Stimulated activated CD4-positive, alpha-beta T cell treated with anti-CD3 and anti-CD28 coated beads, Interleukin-2, amount 100 ng/mL, for 48 hours (primary cell): Measurements from ENCODE around the gene HECTD1.
"Not testable (repeated sequence)": the region's sequence is repeated elsewhere in the genome, so short reads cannot be mapped to it uniquely, and the experiment has no call there.

ENCODE experiments used
- DNase-seq, 2 donors: peaks; one replicate each; pipeline ENCODE4 v3.0.0-alpha.2; 2020

Gene HECTD1

DNA sequence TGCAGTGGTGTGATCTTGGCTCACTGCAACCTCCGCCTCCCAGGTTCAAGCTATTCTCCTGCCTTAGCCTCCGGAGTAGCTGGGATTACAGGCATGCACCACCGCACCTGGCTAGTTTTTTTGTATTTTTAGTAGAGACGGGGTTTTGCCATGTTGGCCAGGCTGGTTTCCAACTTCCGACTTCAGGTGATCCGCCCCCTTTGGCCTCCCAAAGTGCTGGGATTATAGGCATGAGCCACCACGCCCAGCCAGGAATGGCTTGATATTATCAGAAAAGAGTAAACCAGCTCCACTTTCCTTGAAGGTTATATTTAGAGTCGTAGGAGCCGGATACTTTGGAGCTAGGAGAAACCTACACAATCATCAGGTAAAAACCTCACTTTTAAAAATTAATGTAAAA, 121.1 kb downstream of the HECTD1 start:
- DNase-seq = not testable (repeated sequence)

DNA sequence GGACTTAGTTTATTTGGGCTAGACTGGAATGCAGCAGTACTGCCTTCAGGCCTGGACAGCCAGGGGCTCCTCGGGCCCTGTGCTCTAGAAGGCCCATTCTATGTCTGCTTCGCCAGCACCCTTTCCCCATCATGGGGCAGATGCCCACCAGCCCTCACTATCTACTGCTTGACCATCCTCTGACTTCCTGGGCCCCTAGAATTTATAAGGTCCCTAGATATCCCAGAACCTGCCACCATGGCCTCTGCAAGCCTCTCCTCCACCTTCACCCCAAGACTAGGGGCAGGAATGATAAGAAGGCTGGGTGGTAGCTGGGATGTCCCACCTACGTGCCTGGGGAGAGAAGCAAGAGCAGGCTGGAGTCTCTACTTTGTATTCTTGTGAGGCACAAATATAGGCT, 122.6 kb downstream of the HECTD1 start:
- DNase-seq = no peak

DNA sequence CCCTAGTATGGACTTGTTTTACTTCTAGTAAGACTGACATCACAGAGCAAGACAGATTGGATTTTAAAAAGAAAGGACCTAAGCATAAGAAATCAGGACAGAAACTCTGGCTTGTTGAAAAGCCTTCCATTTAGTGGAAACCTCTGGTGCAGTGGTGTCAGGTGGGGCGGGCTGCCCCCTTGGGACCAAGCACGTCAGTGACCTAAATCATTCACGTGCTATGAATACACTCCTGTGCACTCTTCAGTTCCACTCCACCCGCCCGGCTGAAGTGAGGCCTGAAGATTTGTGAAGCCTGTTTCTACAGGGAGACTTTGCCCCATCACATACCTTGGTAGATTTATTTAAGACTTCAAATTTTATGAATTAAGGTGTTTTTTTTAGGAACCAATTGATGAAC, 123.2 kb downstream of the HECTD1 start:
- DNase-seq = no peak

DNA sequence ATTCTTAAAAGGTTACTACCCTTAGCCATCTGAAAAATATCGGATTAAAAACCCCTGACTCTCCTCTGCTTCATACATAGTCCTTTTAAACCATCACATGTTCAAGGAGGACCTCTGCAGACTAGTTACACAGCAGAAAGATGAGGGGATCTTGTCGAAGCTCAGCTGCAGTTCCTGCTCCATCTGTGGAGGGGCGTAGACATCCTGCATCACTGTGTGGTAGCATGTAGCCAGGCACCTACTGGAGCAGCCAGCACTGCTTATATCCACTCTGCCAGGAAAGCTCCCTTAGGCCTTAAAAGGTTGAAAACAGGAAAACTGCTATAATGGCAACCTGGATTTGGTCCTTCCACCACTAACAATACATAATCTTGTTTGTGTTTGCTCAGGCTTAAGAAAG, 123.8 kb downstream of the HECTD1 start:
- DNase-seq = no peak

DNA sequence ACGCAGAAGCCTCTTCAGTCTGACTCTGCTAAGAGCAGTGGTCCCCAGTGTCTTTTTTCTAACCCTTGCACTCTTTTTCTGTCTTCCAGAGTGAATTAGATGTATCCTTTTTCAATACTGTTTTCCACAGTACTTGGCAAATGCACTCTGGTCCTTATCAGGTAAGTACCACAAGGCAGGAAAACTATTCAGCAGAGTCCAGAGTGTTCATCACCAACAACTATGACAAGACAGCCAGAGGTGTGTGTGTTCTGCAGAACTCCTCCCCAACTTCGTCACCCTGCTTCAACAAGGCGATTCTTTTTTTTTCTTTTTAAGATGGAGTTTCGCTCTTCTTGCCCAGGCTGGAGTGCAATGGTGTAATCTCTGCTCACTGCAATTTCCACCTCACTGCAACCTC, 127.1 kb downstream of the HECTD1 start:
- no peak for DNase-seq

DNA sequence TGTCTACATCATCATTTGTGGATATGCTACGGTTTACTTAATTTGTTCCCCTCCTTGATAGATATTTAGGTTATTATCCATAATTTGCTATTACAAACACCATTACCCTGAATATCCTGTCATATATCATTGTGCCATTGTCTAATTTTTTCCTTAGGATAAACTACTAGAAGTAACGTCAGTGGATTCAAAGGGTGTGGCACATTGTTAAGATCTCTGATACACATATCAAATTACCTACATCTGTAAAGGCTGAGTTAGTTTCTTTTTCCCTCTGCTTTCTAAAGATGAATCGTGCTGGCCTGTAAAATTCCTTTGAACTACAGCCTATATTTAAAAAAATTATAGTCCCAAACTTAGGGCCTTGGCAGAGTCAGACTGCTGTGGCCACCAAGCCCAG, 127.5 kb downstream of the HECTD1 start:
- no peak for DNase-seq

DNA sequence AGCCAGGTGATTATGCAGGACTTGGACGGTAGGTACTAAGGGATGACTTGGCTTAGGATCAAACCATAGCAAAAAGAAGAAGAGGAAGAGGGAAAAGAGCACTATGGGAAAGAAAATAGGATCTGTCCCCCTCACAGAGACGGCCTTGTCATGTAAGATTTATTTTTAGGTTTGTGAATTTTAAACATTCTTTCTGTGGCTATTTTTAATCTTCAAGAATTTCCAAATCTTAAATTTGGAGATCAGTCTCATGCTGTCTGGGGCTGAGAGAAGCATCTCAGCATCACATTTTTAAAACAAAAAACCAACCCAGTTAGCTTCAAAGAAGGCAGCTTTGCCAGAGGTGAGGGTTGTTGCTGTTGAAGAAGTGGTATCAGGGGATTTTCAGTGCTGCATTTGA, 128.8 kb downstream of the HECTD1 start:
- DNase-seq = no peak

DNA sequence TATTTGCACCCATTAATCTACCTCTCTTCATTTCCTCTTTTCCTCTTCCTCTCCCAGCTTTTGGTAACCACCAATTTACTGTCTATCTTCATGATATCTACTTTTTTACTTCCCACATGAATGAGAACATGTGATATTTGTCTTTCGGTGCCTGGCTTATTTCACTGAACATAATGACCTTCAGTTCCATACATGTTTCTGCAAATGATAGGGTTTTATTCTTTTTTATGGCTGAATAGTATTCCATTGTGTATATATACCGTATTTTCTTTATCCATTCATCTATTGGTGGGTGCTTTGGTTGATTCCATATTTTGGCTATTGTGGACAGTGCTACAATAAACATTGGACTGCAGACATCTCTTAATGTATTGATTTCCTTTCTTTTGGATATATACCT, 132.4 kb downstream of the HECTD1 start:
- no peak for DNase-seq

GRCh38 chr14:31071151-31071550, 136.4 kb downstream of the HECTD1 start:
- no peak for DNase-seq

GRCh38 chr14:31070431-31070830, 137.2 kb downstream of the HECTD1 start:
- DNase-seq = no peak

GRCh38 chr14:31069343-31069742, 138.2 kb downstream of the HECTD1 start:
- no peak for DNase-seq

DNA sequence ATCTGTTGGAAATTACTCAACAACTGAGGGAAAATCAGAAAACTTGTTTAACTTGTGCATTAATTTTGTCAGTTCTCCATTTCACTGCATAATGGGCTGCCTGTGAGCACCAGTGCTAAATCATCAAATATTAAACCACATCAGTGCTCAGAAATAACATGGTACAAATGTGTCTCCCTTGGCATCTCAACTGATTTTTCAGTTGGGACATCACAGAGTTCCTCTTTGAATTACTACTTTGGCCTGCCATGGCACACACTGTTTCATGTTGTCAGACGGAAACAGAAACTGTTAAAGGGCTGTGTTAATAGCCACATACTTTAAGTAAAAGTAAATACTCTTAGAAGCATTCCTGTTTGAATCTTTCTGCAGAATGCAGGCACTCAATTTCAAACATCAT, 139.4 kb downstream of the HECTD1 start:
- no peak for DNase-seq

DNA sequence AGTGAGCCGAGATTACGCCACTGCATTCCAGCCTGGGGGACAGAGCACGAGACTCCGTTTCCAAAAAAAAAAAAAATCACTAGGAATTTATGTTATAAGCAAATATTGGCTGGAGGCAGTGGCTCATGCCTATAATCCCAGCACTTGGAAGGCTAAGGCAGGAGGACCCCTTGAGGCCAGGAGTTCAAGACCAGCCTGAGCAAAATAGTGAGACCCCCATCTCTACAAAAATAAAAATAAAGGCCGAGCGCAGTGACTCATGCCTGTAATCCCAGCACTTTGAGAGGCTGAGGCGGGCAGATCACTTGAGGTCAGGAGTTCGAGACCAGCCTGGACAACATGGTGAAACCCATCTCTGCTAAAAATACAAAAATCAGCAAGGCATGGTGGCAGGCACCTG, 144.7 kb downstream of the HECTD1 start:
- not testable (repeated sequence) for DNase-seq

GRCh38 chr14:31060253-31060875, 147.2 kb downstream of the HECTD1 start:
- DNase-seq = no peak

DNA sequence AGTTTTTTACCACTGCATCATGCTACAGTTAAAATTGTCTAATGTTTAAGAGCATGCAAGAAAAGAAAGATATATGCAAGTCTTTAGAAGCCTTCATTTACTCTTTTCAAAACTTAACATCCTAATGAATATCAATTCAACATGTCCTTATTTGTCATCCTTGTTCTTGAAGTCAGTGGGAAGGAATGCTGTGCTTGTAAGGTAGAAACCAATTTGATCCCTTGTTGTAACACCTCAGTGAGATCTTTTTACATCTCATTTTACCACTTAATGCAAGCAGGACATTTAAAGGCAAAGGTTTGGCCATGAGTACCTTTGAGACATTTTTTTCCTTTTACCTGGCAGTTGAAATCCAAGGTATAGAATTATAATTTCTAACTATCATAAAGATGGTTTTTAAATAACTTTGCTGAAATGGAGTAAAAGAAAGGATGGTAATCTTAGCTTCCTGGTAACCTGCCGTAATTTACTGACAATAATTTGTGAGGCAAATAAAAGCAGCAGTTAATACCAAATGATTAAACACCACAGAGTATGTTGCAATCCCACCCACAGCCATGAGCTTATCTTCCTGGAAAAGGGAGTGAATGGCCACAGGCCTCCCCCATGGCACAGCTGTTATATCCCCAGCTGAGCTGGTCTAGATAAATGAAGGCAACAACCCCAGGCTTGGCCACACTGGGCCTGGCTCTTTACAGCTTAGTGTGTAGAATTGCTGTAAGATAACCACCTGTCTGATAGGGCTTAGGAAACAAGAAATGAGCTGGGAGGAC, 148.3 kb downstream of the HECTD1 start:
- DNase-seq = no peak

DNA sequence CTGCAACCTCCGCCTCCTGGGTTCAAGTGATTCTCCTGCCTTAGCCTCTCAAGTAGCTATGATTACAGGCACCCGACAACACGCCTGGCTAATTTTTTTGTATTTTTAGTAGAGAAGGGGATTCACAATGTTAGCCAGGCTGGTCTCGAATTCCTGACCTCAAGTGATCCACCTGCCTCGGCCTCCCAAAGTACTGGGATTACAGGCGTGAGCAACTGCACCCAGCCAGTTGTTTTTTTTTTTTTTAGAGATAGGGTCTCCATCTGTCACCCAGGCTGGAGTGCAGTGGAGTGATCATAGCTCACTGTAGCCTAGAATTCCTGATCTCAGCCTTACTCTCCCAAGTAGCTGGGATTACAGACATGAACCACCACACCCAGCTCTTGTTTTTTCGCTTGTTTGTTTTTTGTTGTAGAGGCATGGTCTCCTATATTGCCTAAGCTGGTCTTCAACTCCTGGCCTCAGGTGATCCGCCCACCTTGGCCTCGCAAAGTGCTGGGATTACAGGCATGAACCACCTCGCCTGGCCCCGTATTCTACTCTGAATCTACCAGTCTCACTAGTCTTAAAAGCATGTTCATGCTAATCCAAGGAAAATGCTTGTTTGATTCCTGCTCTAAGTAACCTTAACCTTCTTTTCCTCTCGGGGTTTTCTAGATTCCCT, 149.8 kb downstream of the HECTD1 start:
- DNase-seq = no peak

GRCh38 chr14:31057035-31057434, 150.6 kb downstream of the HECTD1 start:
- DNase-seq = no peak

- DNase-seq = not testable (repeated sequence)
These were observed 154.5 kb downstream of the HECTD1 start for GRCh38 chr14:31052905-31053586.

- DNase-seq = no peak
These were observed 156.1 kb downstream of the HECTD1 start for GRCh38 chr14:31051511-31051910.

DNA sequence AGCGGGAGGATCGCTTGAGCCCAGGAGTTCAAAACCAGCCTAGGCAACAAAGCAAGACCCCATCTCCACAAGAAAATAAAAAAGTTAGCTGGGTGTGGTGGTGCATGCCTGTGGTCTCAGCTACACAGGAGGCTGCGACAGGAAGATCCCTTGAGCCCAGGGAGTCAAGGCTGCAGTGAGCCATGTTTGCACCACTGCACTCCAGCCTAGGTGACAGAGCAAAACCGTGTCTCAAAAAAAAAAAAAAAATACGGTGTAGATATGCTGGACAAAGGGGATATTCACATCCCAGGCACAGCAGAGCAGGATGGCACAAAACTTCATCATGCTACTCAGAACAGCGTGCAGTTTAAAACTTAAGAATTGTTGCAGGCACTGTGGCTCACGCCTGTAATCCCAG, 156.6 kb downstream of the HECTD1 start:
- DNase-seq = no peak
